ENCODE data around the gene ENOX1. TPM values are rescaled to one million over a fixed set of nuclear protein-coding genes. Genes with fewer than 3 reads are reported as not detected.

The ENOX1 gene
- polyA plus RNA-seq, 2 of the 4 experiments (the other 2 are of a cell fraction) = 0.28 to 0.41 TPM

DNA sequence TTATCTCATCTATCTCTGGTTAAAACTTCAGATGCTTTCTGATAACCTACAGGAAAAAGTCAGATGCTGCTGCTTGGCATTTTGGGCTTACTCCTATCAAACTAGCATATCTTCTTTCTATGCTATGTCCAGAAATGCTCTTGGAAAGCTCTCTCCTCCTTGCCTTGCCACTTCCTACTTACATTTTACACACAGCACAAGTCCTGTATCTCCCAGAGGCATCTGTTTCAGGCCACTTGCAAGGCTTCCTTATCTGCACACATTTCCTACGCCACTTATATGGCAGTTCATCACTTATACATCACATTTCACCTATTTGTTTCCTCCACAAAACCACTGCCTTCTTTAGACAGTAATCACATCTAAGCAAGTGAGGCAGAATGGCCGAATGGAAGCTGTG lies 543.1 kb downstream of the ENOX1 start:
- Histone ChIP-seq H3K9me3 (no peaks in the 10 kb centered on the region), H3K4me3 (no peak overlapping the region), H3K27ac (no peak overlapping the region), H3K4me1 (no peaks in the 10 kb centered on the region), H3K4me2 (no peak overlapping the region)
- FAIRE-seq = no peak
- CTCF ChIA-PET = no interaction called here
- DNase-seq (ENCODE audit: low read depth in 1 of 2, low spot score in 1 of 2) = no peak
- TF ChIP-seq, protein P1, sequence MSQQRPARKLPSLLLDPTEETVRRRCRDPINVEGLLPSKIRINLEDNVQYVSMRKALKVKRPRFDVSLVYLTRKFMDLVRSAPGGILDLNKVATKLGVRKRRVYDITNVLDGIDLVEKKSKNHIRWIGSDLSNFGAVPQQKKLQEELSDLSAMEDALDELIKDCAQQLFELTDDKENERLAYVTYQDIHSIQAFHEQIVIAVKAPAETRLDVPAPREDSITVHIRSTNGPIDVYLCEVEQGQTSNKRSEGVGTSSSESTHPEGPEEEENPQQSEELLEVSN (IDR thresholded peaks at IDR 0.05; ENCODE audit: borderline replicate concordance, low read depth) = no peak
- TF ChIP-seq RCOR1 (IDR thresholded peaks at IDR 0.05; ENCODE audit: low read depth, low read length) (no peak), KDM1A (IDR thresholded peaks at IDR 0.05; ENCODE audit: low read depth) (no peak)
- 72% methylated on average over 2 of the region's 2 CpGs for WGBS (ENCODE audit: missing lambda C conversion rate)
- POLR2A ChIA-PET = no interaction called here
- ATAC-seq = no peak

DNA sequence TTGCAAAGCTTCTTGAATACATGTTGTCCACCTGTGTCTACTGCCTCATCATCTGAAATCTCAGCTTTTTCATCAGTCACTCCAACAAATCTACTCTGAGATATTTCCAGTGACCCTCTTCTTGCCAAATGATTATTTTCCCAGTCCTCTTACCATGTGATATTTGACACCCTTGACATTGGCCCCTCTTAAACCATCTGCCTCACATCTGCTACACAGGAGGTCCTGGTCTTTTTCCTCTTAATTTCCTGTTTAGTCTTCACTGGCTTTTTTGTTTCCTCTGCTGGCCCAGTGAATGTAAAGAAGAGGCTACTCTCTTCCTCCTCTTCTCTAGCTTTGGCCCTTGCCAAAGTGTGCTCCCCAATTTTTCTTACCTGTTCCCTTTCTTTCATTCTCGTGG lies 544.7 kb downstream of the ENOX1 start:
- no peak overlapping the region for H3K27ac ChIP-seq
- no peak for FAIRE-seq
- H3K4me2 ChIP-seq = no peak overlapping the region
- CTCF ChIA-PET = interaction anchor here (1.5 kb wide), 2 partner anchors 9 to 10 kb away, joined by 3 to 4 read pairs; no protein-coding TSS in a partner anchor
- POLR2A ChIA-PET = no interaction called here
- no peak overlapping the region for H3K4me3 ChIP-seq
- no peaks in the 10 kb centered on the region for H3K9me3 ChIP-seq
- H3K4me1 ChIP-seq = no peaks in the 10 kb centered on the region
- no peak for ATAC-seq
- 42% methylated on average over 1 of the region's 1 CpG for WGBS (ENCODE audit: missing lambda C conversion rate)
- no peak for DNase-seq (ENCODE audit: low read depth in 1 of 2, low spot score in 1 of 2)
- TF ChIP-seq FOSL2 (IDR thresholded peaks at IDR 0.05) = no peak
- TF ChIP-seq FOSL2 (CRISPR knock-in tag; IDR thresholded peaks at IDR 0.05) = no peak
- TF ChIP-seq JUN (IDR thresholded peaks at IDR 0.05) = no peak
- TF ChIP-seq MAZ (IDR thresholded peaks at IDR 0.05; ENCODE audit: borderline replicate concordance, low read depth, low read length) = no peak
- no peak for TF ChIP-seq HOXB13 (CRISPR knock-in tag; IDR thresholded peaks at IDR 0.05; ENCODE audit: low read depth)
- no peak for TF ChIP-seq SMC3 (IDR thresholded peaks at IDR 0.05)
- TF ChIP-seq RNF2 (IDR thresholded peaks at IDR 0.05; ENCODE audit: borderline replicate concordance, low read depth) = no peak
- TF ChIP-seq TP53 (CRISPR knock-in tag; IDR thresholded peaks at IDR 0.05) = no peak
- TF ChIP-seq, protein P2, sequence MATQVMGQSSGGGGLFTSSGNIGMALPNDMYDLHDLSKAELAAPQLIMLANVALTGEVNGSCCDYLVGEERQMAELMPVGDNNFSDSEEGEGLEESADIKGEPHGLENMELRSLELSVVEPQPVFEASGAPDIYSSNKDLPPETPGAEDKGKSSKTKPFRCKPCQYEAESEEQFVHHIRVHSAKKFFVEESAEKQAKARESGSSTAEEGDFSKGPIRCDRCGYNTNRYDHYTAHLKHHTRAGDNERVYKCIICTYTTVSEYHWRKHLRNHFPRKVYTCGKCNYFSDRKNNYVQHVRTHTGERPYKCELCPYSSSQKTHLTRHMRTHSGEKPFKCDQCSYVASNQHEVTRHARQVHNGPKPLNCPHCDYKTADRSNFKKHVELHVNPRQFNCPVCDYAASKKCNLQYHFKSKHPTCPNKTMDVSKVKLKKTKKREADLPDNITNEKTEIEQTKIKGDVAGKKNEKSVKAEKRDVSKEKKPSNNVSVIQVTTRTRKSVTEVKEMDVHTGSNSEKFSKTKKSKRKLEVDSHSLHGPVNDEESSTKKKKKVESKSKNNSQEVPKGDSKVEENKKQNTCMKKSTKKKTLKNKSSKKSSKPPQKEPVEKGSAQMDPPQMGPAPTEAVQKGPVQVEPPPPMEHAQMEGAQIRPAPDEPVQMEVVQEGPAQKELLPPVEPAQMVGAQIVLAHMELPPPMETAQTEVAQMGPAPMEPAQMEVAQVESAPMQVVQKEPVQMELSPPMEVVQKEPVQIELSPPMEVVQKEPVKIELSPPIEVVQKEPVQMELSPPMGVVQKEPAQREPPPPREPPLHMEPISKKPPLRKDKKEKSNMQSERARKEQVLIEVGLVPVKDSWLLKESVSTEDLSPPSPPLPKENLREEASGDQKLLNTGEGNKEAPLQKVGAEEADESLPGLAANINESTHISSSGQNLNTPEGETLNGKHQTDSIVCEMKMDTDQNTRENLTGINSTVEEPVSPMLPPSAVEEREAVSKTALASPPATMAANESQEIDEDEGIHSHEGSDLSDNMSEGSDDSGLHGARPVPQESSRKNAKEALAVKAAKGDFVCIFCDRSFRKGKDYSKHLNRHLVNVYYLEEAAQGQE (IDR thresholded peaks at IDR 0.05) = no peak

DNA sequence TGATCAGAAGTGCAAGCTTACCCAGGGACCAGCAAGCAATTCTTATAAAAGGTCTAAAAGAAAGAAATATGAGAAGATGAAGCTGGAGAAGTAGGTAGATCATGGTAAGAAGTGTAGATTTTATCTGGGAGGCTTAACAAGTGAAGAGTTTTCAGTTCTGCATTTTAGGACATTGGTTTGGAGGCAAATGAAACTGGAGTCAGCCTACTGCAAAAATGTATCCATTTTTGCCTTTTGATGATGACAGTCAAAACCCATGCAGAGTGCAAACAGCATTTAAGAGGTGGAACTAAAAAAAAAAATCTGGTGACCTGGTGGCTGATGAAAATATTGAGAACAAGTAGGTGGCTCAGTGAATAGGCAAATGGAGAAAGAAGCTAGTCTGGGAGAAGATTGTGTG lies 546.5 kb downstream of the ENOX1 start:
- POLR2A ChIA-PET = no interaction called here
- FAIRE-seq = no peak

DNA sequence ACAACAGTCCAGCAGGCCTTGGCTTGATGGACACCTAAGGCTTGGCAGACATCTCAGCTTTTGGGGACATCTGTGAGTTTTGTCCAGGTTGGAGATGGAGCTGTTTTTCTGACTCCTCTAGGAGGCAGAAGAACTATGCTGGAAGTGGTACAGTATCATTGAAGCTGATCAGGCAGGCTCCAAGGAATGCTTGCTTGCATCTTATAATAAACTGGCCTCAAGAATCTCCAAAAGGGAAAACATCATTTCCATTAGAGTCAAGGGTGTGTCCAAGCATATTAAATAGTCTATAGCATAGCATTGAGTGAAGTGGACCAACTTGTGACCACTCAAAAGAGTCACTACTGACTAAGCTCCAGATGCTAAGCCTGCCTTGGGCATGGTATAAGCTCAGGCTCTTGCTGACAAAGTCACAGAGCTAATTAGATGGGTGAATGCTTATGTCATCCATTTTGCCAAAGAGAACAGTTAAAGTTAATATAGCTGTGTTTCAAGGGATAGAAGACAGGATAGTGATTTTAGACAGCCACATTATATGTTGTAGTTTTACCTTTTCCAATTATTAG lies 547.4 kb downstream of the ENOX1 start:
- DNase-seq (ENCODE audit: low read depth in 1 of 2, low spot score in 1 of 2) = no peak
- H3K9me3 ChIP-seq = no peaks in the 10 kb centered on the region
- no peak overlapping the region for H3K4me3 ChIP-seq
- H3K27ac ChIP-seq = no peak overlapping the region
- ChIA-PET POLR2A (no interaction called here), CTCF (no interaction called here)
- H3K4me1 ChIP-seq = no peaks in the 10 kb centered on the region
- FAIRE-seq = no peak
- H3K4me2 ChIP-seq = no peak overlapping the region
- no peak for ATAC-seq
- TF ChIP-seq HOXA7 (CRISPR knock-in tag; IDR thresholded peaks at IDR 0.05) (no peak), RAD21 (conservative IDR thresholded peaks at IDR 0.05 in 1 of 2, IDR thresholded peaks at IDR 0.05 in 1 of 2) (no peak), PHF8 (IDR thresholded peaks at IDR 0.05; ENCODE audit: borderline replicate concordance, low read depth) (no peak), EHMT2 (IDR thresholded peaks at IDR 0.05; ENCODE audit: low read depth) (no peak), FOSL2 (IDR thresholded peaks at IDR 0.05) (no peak), FOSL2 (CRISPR knock-in tag; IDR thresholded peaks at IDR 0.05) (no peak), CBX8 (IDR thresholded peaks at IDR 0.05) (no peak), MAZ (IDR thresholded peaks at IDR 0.05; ENCODE audit: borderline replicate concordance, low read depth, low read length) (no peak), HDAC2 (IDR thresholded peaks at IDR 0.05) (no peak), ESRRA (IDR thresholded peaks at IDR 0.05; ENCODE audit: borderline replicate concordance, low read length) (no peak), ZSCAN20 (CRISPR knock-in tag; IDR thresholded peaks at IDR 0.05) (no peak), HOXB13 (CRISPR knock-in tag; IDR thresholded peaks at IDR 0.05; ENCODE audit: low read depth) (no peak), NFE2L2 (conservative IDR thresholded peaks at IDR 0.05; ENCODE audit: low read length) (no peak), RNF2 (IDR thresholded peaks at IDR 0.05; ENCODE audit: borderline replicate concordance, low read depth) (no peak)
- TF ChIP-seq, protein P1 (IDR thresholded peaks at IDR 0.05; ENCODE audit: borderline replicate concordance, low read depth) = no peak
- TF ChIP-seq, protein P3, sequence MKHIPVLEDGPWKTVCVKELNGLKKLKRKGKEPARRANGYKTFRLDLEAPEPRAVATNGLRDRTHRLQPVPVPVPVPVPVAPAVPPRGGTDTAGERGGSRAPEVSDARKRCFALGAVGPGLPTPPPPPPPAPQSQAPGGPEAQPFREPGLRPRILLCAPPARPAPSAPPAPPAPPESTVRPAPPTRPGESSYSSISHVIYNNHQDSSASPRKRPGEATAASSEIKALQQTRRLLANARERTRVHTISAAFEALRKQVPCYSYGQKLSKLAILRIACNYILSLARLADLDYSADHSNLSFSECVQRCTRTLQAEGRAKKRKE (CRISPR knock-in tag; IDR thresholded peaks at IDR 0.05; ENCODE audit: low read depth) = no peak
- TF ChIP-seq, protein P4, sequence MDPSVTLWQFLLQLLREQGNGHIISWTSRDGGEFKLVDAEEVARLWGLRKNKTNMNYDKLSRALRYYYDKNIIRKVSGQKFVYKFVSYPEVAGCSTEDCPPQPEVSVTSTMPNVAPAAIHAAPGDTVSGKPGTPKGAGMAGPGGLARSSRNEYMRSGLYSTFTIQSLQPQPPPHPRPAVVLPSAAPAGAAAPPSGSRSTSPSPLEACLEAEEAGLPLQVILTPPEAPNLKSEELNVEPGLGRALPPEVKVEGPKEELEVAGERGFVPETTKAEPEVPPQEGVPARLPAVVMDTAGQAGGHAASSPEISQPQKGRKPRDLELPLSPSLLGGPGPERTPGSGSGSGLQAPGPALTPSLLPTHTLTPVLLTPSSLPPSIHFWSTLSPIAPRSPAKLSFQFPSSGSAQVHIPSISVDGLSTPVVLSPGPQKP (IDR thresholded peaks at IDR 0.05; ENCODE audit: low read depth, low read length) = no peak

More for the DNA sequence above, 546.5 kb downstream of the ENOX1 start:
- Histone ChIP-seq H3K9me3 (no peaks in the 10 kb centered on the region), H3K4me2 (no peak overlapping the region), H3K4me3 (no peak overlapping the region), H3K4me1 (no peaks in the 10 kb centered on the region), H3K27ac (no peak overlapping the region)
- ATAC-seq = no peak
- CTCF ChIA-PET = interaction anchor here (0.6 kb wide), 2 partner anchors 117 to 762 kb away, joined by 3 to 4 read pairs; no protein-coding TSS in a partner anchor
- no peak for DNase-seq (ENCODE audit: low read depth in 1 of 2, low spot score in 1 of 2)
- TF ChIP-seq CBX8 (IDR thresholded peaks at IDR 0.05) = no peak
- no peak for TF ChIP-seq FOSB (CRISPR knock-in tag; IDR thresholded peaks at IDR 0.05)
